Left ventricle myocardium inferior (tissue), 1 donor: ENCODE measurements around the gene COG7. TPM values are rescaled to one million over a fixed set of nuclear protein-coding genes. Genes with fewer than 3 reads are reported as not detected.
A peak's percentile ranks its signal among the peaks of the same experiment; 100 is the strongest.

ENCODE experiments used
- DNase-seq: peaks from one replicate; pipeline ENCODE4 v3.0.0-alpha.2; 2020
- H3K27ac ChIP-seq: fragments of 200-600 bp; replicated peaks from 2 replicates; pipeline ENCODE4 v1.8.0; 2021
- H3K27me3 ChIP-seq: fragments of 200-600 bp; 2 replicates; pipeline ENCODE4 v1.8.0; 2021; ENCODE audit warnings: low read depth
- H3K36me3 ChIP-seq: fragments of 200-600 bp; 2 replicates; pipeline ENCODE4 v1.8.0; 2021
- H3K4me1 ChIP-seq: fragments of 200-600 bp; 2 replicates; pipeline ENCODE4 v1.8.0; 2021
- H3K4me3 ChIP-seq: fragments of 200-600 bp; 2 replicates; pipeline ENCODE4 v1.8.0; 2021; ENCODE audit warnings: mild to moderate bottlenecking, moderate library complexity
- H3K9me3 ChIP-seq: fragments of 200-600 bp; replicated peaks from 2 replicates; pipeline ENCODE4 v1.8.0; 2021
- intact Hi-C: fragments of 100-400 bp; cut with micrococcal nuclease; formaldehyde crosslinking; loops from one replicate; pipeline ENCODE4 v1.11.0; 2022
- total RNA-seq: library from RNA; stranded (reverse); fragmentation: NEBNext Ultra II Directional; extraction: Animal tissue kit (Norgen Biotek cat#: 25700); gene quantifications from one replicate; pipeline ENCODE4 v1.2.1, GENCODE V29; 2021
- TF ChIP-seq, protein P1 (sequence below): fragments of 200-600 bp; IDR thresholded peaks from 2 replicates; pipeline ENCODE4 v1.8.0; 2021; ENCODE audit warnings: antibody characterized with exemption, mild to moderate bottlenecking, borderline replicate concordance
- donor health status: DM: no; HTN: yes; CAD: no; lungs with severe emphysema.

The COG7 gene
- total RNA-seq, 1 donor from 2014 or later = 11.7 TPM

DNA sequence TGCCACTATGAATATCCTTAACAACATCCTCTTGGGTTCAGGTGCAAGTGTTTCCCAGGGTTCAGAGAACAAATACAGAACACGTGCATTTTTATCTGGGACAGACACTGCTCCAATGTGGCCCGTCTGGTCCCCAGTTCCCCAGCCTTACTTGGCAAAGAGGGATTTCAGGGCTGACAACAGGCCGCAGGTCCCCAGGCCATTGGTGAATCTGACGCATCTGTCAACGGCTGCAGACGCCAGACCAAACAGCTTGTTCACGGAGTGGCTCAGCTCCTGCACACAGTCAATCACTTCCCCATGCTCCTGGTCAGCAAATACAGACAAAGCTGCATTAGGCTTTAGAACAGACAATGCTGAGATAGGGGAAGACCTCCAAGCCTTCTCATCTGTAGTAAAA, 36.2 kb downstream of the COG7 start:
- H3K27ac ChIP-seq = no peak overlapping the region
- no peaks in the 10 kb centered on the region for H3K9me3 ChIP-seq
- no peaks in the 10 kb centered on the region for H3K27me3 ChIP-seq
- TF ChIP-seq, protein P1, sequence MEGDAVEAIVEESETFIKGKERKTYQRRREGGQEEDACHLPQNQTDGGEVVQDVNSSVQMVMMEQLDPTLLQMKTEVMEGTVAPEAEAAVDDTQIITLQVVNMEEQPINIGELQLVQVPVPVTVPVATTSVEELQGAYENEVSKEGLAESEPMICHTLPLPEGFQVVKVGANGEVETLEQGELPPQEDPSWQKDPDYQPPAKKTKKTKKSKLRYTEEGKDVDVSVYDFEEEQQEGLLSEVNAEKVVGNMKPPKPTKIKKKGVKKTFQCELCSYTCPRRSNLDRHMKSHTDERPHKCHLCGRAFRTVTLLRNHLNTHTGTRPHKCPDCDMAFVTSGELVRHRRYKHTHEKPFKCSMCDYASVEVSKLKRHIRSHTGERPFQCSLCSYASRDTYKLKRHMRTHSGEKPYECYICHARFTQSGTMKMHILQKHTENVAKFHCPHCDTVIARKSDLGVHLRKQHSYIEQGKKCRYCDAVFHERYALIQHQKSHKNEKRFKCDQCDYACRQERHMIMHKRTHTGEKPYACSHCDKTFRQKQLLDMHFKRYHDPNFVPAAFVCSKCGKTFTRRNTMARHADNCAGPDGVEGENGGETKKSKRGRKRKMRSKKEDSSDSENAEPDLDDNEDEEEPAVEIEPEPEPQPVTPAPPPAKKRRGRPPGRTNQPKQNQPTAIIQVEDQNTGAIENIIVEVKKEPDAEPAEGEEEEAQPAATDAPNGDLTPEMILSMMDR = no peak
- intact Hi-C loops = no loop called here
- DNase-seq = no peak
- H3K4me3 ChIP-seq = no peak overlapping the region
- peaks cover 78% of the 10 kb centered on the region for H3K36me3 ChIP-seq
- H3K4me1 ChIP-seq = no peaks in the 10 kb centered on the region

DNA sequence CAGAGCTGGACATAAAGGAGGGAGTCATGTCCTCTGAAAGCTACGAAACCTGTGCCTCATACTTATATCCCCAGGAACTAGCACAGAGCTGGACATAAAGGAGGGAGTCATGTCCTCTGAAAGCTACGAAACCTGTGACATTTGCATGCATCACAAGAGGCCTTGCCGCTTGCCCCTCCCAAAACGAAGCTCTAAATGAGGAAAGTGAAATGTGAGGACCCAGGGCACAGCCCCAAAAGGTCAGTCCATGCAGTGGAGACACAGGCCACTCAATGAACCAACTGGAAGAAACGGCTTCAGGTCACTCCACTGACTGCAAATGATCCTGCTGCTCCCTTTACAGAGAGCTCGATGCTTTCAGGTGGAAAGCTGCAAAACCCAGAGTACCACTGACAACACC, 38.3 kb downstream of the COG7 start:
- Histone ChIP-seq H3K27ac (no peak overlapping the region), H3K27me3 (no peaks in the 10 kb centered on the region), H3K36me3 (peaks cover 91% of the 10 kb centered on the region), H3K9me3 (no peaks in the 10 kb centered on the region), H3K4me1 (no peaks in the 10 kb centered on the region), H3K4me3 (no peak overlapping the region)
- no peak for DNase-seq
- intact Hi-C loops = no loop called here
- TF ChIP-seq, protein P1 = no peak

DNA sequence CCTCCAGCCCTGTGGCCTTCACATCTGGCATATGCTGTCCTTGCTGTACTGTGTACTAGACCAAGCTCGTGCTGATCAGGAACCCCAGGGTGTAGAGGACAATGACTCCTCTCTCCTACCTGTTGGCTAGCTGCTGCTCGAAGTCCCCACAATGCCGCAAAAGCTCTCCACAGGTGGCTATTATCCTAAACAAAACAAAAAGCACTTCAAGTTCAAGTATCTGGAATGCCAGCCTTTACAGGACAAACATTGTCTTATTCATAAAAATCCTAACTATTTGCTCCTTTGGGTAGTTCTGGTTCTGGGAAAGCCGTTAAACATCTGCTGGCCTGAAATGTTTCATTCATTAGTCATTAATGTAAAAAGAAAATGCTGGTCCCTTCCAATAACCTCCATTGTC, 42.8 kb downstream of the COG7 start:
- H3K27me3 ChIP-seq = no peaks in the 10 kb centered on the region
- H3K9me3 ChIP-seq = no peaks in the 10 kb centered on the region
- H3K4me3 ChIP-seq = no peak overlapping the region
- no peak overlapping the region for H3K27ac ChIP-seq
- peaks cover 10% of the 10 kb centered on the region for H3K4me1 ChIP-seq
- peaks cover 81% of the 10 kb centered on the region for H3K36me3 ChIP-seq
- TF ChIP-seq, protein P1 = no peak
- intact Hi-C loops = no loop called here
- no peak for DNase-seq

DNA sequence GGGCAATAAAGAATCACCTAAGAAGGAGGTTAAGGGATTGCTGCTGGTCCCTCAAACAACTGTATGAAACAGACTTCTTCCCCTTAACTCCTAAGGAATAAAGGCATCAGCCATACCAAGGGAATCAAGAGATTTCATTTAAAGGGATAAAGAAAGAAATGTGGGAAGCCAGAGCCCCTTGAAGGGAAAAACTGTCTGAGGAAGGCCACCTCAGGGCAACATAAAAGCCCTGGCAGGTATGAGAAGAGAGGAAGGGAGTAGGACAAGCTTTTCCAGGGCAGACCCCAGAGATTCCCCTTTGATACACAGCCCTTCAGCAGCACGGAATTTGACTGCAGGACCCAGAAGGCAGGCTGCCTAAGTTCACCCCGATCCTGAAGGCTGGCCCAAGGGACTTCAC, 43.5 kb downstream of the COG7 start:
- Histone ChIP-seq H3K27ac (no peak overlapping the region), H3K4me1 (peaks cover 10% of the 10 kb centered on the region), H3K4me3 (no peak overlapping the region), H3K9me3 (no peaks in the 10 kb centered on the region), H3K36me3 (peaks cover 81% of the 10 kb centered on the region), H3K27me3 (no peaks in the 10 kb centered on the region)
- TF ChIP-seq, protein P1 = no peak
- intact Hi-C loops = no loop called here
- no peak for DNase-seq

DNA sequence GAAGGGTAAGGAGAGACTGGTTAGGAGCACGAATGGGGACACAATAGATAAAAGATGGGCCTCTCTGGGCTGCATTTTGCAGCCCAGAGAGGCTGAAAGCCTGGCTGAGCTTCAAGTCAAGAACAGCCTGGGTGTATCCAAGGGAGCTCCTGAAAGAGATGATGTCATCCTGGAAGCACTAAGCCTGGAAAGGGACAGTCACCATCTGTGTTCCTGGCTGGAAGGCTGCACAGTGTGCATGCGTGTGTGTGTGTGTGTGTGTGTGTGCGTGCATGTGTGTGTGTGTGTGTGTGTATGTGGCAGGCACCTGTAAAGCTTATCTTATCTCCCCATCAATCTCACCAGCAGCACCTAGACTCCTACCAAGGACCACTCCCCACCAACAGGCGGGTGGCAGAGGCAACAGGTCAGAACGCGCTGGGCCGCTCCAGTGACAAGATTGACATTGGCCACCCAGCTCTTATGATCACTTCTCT, 44.1 kb downstream of the COG7 start:
- peak; percentile 49 for DNase-seq
- TF ChIP-seq, protein P1 = no peak
- peak overlapping the region; percentile 50 for H3K27ac ChIP-seq
- H3K9me3 ChIP-seq = no peaks in the 10 kb centered on the region
- intact Hi-C loops = no loop called here
- no peak overlapping the region for H3K4me3 ChIP-seq
- H3K36me3 ChIP-seq = peaks cover 80% of the 10 kb centered on the region
- H3K27me3 ChIP-seq = no peaks in the 10 kb centered on the region
- H3K4me1 ChIP-seq = peaks cover 10% of the 10 kb centered on the region

DNA sequence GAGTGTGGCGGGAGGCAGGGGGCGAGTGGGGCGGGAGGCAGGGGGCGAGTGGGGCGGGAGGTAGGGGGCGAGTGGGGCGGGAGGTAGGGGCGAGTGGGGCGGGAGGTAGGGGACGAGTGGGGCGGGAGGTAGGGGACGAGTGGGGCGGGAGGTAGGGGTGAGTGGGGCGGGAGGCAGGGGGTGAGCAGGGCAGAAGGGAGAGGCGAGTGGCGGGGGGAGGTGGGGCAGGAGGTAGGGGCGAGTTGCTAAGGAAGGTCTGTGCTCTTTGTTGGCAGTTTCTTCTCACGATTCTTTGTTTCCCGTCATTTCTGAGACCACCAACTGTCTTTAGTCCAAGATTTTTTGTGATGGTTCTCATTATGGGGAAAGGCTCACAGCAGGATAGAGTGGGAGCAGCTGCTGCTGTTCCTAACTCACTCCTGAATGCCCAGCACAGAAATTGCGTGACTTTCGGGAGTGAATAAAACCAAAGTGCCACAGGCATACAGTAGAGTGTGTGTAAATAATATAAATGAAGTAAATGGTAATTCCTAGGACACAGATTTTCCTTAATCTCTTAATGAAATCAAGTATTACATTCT, 44.7 kb downstream of the COG7 start:
- no peaks in the 10 kb centered on the region for H3K9me3 ChIP-seq
- no peak overlapping the region for H3K4me3 ChIP-seq
- TF ChIP-seq, protein P1 = no peak
- H3K36me3 ChIP-seq = peaks cover 80% of the 10 kb centered on the region
- intact Hi-C loops = no loop called here
- H3K4me1 ChIP-seq = peaks cover 10% of the 10 kb centered on the region
- no peak for DNase-seq
- no peaks in the 10 kb centered on the region for H3K27me3 ChIP-seq
- H3K27ac ChIP-seq = peak overlapping the region; percentile 50
